Measurements from ENCODE around the gene NUTM2A.
"Not testable (repeated sequence)": the region's sequence is repeated elsewhere in the genome, so short reads cannot be mapped to it uniquely, and the experiment has no call there.

NUTM2A gene

DNA sequence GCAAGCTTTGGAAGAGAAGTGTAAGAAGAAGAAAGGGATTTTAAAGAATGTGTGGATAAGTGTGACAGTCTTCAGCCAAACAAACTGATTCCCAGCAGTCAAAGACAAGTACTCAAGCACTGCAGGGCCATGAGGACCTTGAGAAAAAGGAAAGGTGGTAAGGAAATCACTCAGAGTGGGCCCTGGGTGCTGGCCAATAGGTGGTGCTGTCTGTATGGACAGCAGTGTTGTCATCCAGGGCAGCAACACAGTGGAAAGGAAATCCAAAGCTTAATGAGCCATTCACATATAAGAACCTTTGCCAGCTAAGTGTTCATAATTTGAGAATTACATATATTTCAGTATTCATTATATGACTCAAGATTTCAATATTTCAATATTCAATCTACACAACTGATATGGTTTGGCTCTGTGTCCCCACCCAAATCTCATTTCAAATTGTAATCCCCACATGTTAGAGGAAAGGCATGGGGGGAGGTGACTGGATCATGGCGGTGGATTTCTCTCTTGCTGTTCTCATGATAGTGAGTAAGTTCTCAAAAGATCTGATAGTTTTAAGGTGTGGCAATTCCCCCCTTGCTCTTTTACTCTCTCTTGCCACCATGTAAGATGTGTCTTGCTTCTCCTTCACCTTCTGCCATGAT is 55.6 kb downstream of the NUTM2A start:
- not testable (repeated sequence) for DNase-seq

Data from hippocampal formation (tissue), 2 donors.